ENCODE data around the gene SDK1.

Gene SDK1

DNA sequence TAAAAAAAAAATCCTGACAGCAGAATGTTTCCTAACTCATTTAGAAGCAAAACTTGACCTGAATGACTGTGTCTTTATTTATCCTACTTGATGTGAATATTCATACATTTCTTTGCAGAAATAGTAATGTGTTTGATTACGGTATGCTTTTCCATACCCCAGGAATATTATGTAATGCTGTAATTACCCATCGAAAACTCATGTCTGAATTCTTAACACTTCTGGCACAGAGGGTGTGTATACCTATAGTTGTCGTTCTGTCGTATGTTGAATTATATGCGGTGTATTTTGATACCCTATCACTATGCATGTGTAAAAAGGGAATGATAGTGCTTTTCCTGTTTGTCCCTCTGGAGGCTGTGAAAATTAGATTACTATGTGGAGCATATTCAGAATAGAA, 26.6 kb downstream of the SDK1 start:
- no peak for DNase-seq (ENCODE audit: extremely low read depth in 1 of 2, low read depth in 1 of 2)

DNA sequence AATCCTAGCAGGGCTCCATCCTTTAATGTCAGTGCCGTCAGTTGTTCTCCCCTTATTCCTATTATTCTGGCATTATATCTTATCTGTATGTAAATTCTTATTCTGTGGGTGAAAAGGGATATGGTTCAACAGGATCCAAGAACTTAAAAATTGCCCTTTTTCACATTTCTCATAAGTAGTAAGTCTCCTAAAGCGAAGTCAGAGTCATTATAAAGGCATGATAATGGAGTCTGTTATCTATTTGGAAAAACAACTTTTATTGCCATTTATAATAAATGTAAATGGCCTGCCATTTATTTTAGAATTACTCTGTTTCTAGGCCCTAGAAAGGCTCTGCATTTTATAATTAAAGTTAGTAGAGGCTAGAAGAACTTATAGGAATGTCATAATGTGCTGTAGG, 31.3 kb downstream of the SDK1 start:
- DNase-seq (ENCODE audit: extremely low read depth in 1 of 2, low read depth in 1 of 2) = no peak

DNA sequence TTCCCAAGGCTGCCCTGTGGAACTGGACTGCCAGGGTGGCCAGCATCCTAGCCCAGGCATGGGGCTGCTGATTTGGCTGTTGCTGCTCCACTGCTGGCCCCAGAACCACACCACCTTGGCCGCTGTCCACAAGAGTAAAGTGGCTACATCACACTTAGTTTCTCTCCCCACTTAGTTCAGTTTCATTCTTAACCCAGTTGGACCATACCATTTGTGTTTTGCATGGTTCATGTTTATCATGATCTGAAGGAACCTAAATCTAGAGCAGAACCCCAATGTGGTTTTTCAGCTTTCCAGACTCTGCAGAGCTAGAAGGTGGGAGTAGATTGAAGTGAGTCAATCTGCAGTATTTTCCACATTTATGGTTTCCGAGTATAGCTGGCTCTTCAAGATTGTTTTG, 32.8 kb downstream of the SDK1 start:
- no peak for DNase-seq (ENCODE audit: extremely low read depth in 1 of 2, low read depth in 1 of 2)

DNA sequence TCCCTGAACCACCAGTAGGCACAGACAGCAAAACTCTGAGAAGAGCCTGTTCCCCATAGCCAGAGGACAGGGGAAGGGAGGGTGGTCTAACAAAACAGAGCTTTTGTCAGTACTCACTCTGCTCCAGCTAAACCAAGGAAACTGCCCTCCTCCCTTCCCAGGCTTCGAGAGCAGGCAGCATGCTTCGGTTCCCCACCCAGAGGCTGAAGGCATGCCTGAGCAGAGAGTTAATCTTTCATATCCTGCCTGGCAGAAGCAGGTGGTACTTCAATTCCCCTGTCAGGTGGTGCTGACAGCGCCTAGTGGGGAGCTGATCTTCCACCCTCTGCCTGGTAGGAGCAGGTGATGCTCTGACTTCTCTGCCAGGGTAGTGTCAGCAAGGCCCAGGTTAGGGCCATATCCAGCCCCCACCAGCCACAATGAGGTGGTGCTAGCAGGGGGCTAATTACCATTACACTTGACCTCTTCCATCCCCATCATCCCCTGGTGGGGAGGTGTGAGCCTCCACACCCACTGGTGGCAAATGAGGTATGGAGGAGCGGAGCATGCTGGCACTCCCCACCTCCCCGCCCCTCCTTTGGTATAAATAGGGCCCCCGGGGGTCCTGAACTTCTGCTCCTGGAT, 35.1 kb downstream of the SDK1 start:
- no peak for DNase-seq (ENCODE audit: extremely low read depth in 1 of 2, low read depth in 1 of 2)

DNA sequence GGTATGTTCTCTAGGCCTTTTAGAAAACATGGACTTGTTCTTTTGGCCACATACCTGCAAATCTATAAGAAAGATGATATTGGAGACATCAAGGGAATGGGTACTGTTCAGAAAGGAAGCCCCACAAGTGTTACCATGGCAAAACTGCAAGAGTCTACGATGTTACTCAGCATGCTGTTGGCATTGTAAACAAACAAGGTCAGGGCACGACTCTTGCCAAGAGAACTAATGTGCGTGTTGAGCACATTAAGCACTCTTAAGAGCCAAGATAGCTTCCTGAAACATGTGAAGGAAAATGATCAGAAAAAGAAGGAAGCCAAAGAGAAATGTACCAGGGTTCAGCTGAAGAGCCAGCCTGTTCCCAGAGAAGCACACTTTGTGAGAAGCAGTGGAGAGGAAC, 37.1 kb downstream of the SDK1 start:
- DNase-seq (ENCODE audit: extremely low read depth in 1 of 2, low read depth in 1 of 2) = no peak

DNA sequence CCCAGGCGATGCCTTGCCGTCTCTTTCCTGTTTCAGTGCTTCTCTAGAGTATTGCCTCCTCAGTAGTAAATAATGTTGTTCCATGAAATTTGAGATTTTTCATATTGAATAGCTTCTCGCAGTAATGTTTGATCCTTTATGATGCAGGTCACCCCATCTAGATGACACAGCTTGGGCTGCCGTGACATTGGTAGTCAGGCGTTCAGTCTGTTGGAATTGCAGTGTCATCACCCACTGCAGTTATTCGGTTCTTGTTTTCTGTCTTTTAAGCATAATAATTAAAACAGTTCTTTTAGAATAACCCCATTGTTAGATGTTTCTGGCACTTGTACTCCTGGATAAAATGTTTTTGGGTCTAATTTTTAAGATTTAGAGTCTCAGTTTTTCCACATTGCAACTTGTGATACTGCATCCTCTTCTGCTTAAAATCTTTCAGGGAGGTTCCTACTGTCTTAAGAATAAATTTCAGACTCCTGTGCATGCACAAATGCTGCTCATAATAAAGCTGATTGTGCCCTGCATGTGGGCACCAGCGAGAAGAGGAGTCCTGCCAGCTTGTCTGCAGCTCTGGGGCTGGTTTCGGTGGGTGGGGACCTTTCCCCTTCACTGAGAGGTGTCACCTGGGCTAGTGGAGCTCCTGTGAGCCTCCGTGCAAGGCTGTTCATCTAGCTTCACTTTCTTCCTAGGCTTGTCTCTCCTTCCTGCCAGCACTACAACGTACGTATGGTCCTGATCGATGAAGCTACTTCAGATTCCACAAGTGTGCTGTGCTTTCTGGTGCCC, 44.8 kb downstream of the SDK1 start:
- DNase-seq (ENCODE audit: extremely low read depth in 1 of 2, low read depth in 1 of 2) = no peak

DNA sequence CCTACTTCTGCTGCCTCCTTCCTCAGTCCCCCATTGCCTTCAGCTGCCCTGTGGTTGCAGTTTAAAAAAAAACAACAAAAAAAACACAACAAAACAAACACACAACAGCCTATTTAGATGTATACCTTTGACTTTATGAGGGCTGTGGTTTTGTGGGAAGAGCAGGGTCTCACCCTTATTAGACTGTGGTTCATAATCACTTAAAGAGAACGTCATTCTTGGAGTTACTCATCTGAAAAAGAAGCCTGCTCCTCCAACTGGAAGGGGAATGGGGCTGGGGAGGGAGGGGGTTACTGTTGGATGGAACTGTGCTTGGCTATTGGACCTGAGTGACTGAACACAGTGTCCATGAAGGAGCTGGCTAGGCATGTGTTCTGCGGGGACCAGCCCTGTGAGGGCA, 48.1 kb downstream of the SDK1 start:
- DNase-seq (ENCODE audit: extremely low read depth in 1 of 2, low read depth in 1 of 2) = no peak

DNA sequence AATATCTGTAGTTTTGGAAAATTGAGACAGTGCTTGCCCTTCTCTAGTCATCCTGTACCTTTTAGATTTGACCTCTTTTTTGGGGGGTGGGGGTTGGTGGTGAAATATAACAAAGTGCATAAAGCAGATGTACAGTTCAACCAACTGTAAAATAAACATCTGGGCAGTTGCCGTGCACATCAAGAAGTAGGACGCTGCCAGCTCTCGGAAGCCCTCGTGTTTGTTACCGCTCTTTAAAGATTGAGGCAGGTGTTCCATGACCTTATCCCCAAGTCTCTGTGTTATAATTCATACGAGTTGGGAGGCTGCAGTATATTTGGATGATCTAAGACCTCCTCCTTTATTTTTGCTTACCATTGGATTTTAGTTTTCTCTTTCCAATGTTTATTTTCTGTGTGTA, 55.1 kb downstream of the SDK1 start:
- no peak for DNase-seq (ENCODE audit: extremely low read depth in 1 of 2, low read depth in 1 of 2)

DNA sequence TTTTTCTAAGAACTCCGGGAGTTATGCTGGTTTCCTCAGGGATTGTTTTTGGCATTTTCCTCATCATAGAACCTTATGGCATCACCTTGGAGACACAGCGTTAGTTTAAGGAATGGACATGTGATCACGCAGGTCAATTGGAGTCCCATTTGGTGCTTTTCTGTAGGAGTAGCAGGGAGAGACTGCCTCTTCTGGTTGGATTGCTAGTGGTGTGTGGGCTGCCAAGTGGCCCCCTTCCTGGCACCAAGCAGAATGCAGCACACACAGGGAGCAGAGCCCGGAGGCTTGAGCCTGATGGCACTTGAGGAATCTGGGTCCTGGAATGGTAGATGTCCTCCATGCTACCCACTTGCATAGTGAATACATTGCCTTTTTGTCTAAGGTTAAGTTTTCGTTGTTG, 57.9 kb downstream of the SDK1 start:
- no peak for DNase-seq (ENCODE audit: extremely low read depth in 1 of 2, low read depth in 1 of 2)

DNA sequence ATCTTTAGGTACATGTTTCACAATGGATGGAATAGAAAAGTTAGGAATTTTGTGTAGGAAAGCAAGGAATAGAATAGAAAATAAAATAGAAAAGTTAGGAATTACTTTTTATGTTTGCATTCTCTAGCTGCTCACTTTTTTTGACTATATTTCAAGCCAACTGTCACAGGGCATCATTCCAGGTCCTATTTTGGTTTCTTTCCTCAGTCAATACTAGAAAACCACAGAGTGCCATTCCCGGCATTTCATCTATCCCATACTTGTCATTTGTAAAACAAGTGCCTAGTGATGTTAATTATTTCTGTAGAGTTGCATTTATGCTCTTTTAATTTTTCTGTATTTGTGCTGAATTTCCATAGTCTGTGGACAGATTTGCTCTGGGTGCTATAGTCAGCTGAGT, 66.2 kb downstream of the SDK1 start:
- DNase-seq (ENCODE audit: extremely low read depth in 1 of 2, low read depth in 1 of 2) = no peak

DNA sequence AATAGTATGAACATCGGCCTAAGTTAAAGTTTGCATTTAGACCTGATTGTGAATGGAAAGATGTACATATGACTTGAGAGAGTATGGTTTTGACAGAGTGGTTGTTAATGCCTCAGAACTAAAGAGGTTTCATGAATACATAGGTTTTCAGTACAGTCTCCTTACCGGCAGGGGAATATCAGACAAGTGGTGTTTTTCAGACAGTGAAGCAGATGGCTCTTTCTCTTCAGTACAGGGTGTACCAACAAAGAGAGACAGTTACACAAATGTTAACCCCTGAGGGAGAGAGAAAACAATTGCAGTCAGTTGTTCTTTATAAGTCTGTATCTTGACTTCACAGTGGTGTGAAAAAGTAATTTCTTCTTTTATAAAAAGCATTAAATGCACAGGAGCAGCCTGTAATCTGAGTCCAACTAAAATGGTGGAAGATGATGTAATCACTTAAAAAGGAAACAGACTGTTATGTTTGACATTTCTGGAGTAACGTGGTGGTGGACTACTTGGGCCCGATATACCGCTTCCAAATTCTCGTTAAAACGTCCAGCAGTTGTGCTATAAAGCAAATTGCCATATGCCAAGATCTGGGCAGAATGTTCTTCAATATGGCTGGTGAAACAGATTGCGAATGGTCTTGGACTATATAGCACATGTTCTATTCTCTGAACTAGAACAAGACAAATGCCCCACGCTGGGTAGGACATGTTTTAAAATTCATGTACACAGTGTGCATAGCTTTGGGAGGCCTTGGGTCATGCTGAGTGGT, 69.2 kb downstream of the SDK1 start:
- DNase-seq (ENCODE audit: extremely low read depth in 1 of 2, low read depth in 1 of 2) = no peak

DNA sequence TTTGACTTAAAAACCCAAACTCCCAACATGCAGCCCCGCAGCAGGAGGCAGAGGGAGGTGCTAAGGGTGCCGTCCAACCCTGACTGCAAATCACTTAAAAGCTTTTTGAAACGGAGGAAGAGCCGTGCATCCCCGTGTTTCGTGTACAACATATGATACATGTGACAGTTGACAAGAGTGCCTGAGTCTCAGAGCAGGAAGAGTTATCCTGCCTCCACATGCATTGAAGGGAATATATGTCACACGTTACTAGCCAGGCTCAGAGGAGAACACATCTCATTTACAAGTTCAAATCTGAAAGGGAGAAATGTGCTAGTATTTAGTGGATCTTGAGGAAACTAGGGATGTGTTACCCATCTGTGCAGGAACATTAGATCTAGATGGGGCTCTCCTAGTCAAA, 69.9 kb downstream of the SDK1 start:
- no peak for DNase-seq (ENCODE audit: extremely low read depth in 1 of 2, low read depth in 1 of 2)

DNA sequence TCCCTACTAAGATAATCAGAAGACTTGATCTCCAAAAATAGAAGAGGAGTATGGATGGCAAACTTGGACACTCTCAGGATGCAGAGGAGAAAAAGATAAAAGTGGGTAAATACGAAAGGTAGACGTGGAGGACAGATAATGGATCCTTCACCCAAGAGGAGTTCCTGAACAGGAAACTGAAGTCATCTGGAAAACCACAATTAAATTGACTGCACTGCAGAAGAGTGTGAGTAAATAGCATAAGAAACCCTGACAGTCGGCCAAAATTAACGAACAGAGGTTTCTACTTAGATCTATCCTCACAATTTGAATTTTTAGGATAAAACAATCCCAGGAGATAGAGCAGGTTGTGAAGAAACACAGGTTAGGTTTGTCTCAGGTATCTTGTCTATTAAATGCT, 70.5 kb downstream of the SDK1 start:
- no peak for DNase-seq (ENCODE audit: extremely low read depth in 1 of 2, low read depth in 1 of 2)

DNA sequence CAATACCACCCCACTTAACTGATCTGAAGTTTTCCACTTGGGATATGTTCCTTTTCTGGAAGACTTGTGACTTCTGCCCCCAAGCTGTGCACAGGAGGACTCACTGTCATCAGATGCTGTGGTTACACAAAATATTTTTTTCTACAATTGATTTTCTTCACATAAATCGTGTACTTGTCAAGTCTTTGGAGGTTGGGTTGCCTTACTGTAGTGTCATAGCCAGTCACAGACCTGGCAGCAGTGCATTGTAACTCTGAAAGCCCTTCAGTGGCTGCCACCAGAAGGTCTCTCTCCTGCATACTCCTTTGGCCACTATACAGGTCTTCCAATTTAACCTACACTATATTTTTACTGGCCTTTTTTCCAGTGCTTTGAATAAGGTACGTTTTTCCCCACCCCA, 73.2 kb downstream of the SDK1 start:
- no peak for DNase-seq (ENCODE audit: extremely low read depth in 1 of 2, low read depth in 1 of 2)

DNA sequence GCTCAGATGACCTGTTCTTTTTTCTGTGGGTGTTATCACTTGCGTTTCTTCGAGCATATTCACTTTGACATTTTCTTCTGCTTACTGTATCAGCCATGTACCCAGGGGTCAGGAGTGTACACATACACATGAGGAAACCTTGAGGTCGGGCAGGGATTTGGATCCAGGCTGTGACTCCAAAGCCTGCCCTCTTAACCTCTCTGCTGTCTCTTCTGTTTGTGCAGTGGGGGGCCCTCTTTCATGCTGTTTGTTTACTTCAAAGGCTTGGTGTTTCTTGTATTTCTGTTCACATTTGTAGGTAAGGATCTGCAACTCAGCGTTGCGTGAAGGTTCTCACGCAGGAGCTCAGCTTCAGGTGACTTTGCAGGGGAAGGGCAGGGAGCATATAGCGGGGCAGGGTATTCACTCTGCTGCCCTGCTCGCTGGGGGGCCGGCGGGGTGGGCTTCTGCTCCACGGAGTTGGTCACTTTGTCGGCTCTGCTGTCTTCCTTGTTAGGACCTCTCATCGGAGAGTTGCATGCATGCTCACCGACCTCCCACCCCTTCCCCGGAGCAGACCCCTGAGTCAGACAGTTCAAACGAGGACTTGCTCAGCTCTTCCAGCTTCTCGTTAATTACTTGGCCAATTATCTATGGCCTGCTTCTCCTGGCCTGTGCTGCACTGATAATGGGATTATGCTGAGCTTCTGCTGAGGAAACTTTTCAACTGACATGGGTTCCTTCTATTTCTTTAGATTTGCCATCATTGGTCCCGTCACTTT, 77.5 kb downstream of the SDK1 start:
- DNase-seq (ENCODE audit: extremely low read depth in 1 of 2, low read depth in 1 of 2) = no peak

DNA sequence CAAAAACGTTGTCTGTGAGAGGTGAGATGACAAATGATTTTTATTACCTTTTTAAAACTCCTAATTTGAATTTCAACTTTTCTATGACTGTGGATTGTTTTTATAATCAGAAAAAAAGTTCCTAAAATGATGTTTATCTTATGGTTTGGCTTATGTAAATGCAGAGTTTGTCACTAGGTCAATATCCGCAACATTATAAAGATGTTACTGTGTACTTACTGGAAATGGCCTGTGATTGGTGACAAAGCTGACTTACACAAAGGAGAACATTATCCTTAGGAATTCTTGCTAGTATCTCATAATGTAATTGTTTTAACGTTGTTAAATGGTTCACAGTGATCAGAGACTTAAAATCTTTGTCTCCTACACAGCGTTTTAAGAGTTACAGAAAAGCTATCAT, 79.0 kb downstream of the SDK1 start:
- DNase-seq (ENCODE audit: extremely low read depth in 1 of 2, low read depth in 1 of 2) = no peak

DNA sequence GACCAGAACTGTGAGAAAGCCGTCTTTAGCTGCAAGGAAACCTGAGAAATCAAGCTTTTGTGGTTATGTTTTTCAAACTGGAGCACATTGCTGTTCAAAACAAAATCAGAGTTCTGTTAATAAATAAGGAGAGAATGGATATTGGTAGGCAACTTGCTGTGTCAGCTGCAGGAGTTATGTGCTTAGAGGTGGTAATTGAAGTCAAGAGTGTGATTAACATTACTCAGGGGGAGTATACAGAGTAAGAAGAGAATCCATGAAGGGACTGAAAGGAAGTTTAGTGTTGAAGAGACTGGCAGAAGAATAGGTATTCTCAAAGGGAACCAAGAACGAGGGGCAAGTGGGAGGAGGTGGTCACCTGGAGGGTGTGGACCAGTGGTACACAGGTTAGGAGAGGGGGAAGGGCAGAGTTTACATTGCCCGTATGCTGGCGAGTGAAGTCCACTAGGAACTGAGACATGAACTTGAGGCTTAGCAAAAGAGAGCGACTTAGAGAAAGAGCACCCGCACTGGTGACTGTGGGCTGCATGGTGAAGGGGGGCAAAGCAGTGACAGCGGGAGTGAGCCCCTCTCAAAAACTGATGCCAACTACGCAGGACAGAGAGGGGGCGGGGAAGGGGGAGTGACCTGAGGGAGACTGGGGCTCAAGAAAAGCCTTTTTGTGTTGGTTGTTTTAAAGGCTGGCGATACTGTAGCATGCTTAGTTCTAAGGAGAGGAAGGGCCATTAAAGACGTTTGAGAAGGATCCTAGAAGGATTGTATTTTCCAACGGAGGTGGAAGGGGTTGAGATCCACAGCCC, 80.0 kb downstream of the SDK1 start:
- DNase-seq (ENCODE audit: extremely low read depth in 1 of 2, low read depth in 1 of 2) = no peak

DNA sequence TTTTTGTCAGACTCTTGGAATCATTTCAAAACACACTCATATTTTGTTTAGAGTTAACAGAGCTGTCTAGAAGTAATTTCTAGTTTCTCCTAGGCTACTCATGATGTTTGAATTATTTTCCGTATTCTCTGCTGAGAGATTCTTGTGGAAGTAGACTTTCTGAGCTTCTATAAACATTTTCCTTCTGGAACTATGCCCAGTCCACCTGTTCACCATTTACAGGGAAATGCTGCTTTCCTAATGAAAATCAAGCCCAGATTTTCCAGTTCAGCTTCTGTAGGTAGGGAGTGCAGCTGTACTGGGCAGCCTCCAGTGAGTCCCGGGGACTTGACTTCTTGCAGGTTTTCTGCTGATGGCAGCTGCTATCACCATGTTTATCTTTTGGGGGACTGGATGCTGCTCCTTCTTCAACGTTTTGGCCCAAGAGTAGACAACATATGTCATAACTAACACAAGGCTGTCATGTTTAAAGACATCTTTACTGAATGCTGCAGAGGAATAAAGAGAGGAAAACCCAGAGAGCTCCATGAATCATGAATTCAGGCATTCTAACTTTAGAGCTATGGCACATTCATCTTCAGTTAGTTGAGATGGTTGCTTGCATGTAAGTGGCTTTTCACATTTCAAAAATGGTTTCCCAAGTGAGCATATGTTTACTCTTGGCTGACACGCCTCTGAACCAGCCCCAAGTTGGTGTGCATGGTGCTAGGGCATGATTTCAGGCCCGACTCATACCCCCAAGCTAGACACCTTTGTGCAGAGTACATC, 85.6 kb downstream of the SDK1 start:
- no peak for DNase-seq (ENCODE audit: extremely low read depth in 1 of 2, low read depth in 1 of 2)

DNA sequence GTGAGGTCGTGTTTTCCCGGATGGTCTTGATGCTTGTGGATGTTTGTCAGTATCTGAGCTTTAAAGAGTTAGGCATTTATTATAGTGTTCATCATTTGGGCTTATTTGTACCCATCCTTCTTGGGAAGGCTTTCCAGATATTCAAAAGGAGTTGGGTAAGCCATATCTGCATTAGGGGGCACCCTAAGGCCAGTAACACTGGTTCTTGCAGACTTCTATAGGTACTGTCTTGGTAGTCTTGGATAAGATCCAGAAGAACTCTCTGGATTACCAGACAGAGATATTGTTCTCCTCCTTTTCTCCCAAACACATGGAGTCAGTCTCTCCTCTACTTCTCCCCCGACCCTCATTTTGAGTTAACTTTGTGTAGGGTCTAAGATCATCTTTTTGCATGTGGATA, 92.8 kb downstream of the SDK1 start:
- no peak for DNase-seq (ENCODE audit: extremely low read depth in 1 of 2, low read depth in 1 of 2)

DNA sequence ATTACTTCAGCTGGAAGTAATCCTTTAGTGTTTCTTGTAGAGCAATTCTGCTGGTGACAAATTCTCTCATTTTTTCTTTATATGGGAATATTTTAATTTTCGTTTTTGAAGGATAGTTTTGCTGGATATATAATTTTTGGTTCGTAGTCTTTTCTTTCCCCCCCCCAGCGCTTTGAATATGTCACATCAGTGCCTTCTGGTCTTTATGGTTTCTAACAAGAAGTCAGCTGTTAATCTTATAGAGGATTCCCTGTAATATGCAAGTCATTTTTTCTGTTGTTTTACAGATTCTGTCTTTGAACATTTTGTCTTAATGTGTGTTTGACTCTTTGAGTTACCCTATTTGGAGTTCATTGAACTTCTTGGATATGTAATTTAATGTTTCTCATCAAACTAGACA, 96.3 kb downstream of the SDK1 start:
- no peak for DNase-seq (ENCODE audit: extremely low read depth in 1 of 2, low read depth in 1 of 2)
